Keratinocyte (primary cell): Measurements from ENCODE around the gene CHI3L1. TPM values are rescaled to one million over a fixed set of nuclear protein-coding genes. Genes with fewer than 3 reads are reported as not detected.

Experiments used
- DNase-seq: peaks from one replicate; pipeline ENCODE4 v3.0.0-alpha.2; 2011; ENCODE audit warnings: low read depth, missing footprints, low spot score
- FAIRE-seq: peaks from 2 replicates; lab custom pipeline; 2011; peaks lifted over from hg19 to GRCh38; lab: Jason Lieb, UNC
- H2AFZ ChIP-seq: 2 replicates; pipeline ENCODE4 v1.6.0; 2012; ENCODE audit warnings: low read length, control low read depth, inconsistent platforms; ENCODE audit not compliant: control insufficient read depth
- H3K27ac ChIP-seq: 2 replicates; pipeline ENCODE4 v1.5.1; 2011; ENCODE audit warnings: low read length; ENCODE audit not compliant: control insufficient read depth, insufficient read depth
- H3K27me3 ChIP-seq: 3 replicates; pipeline ENCODE4 v1.6.0; 2011; ENCODE audit warnings: low read length; ENCODE audit not compliant: control insufficient read depth, insufficient read depth; ENCODE audit errors: extremely low read depth
- H3K36me3 ChIP-seq, 2 experiments: 2 replicates in 1 of 2; 3 replicates in 1 of 2; pipeline ENCODE4 v1.5.1; 2011; ENCODE audit warnings: low read length in 2 of 2, mild to moderate bottlenecking in 1 of 2; ENCODE audit not compliant: control insufficient read depth in 2 of 2, insufficient read depth in 2 of 2; ENCODE audit errors: extremely low read depth in 1 of 2
- H3K4me1 ChIP-seq: 3 replicates; pipeline ENCODE4 v1.5.1; 2011; ENCODE audit warnings: low read length; ENCODE audit not compliant: control insufficient read depth, insufficient read depth; ENCODE audit errors: extremely low read depth
- H3K4me2 ChIP-seq: 3 replicates; pipeline ENCODE4 v1.6.0; 2011; ENCODE audit warnings: low read depth, low read length; ENCODE audit not compliant: control insufficient read depth, insufficient read depth; ENCODE audit errors: extremely low read depth
- H3K4me3 ChIP-seq, 3 experiments: fragments of 200-600 bp in 1 of 3; sonication (generic) in 1 of 3; 2 replicates in 2 of 3; 3 replicates in 1 of 3; pipeline ENCODE4 v1.5.1; 2011 to 2016; ENCODE audit warnings: low read length in 3 of 3, mild to moderate bottlenecking in 3 of 3, control low read depth in 2 of 3, inconsistent platforms in 1 of 3, low read depth in 1 of 3, mixed read lengths in 1 of 3, mixed run types in 1 of 3, moderate library complexity in 1 of 3; ENCODE audit not compliant: control insufficient read depth in 2 of 3, insufficient read depth in 2 of 3; ENCODE audit errors: extremely low read depth in 1 of 3
- H3K79me2 ChIP-seq: 2 replicates; pipeline ENCODE4 v1.6.0; 2012; ENCODE audit warnings: low read length; ENCODE audit not compliant: control insufficient read depth, insufficient read depth
- H3K9ac ChIP-seq: 3 replicates; pipeline ENCODE4 v1.6.0; 2011; ENCODE audit warnings: low read length; ENCODE audit not compliant: control insufficient read depth, insufficient read depth; ENCODE audit errors: extremely low read depth
- H3K9me1 ChIP-seq: 3 replicates; pipeline ENCODE4 v1.6.0; 2011; ENCODE audit warnings: low read length; ENCODE audit not compliant: control insufficient read depth, insufficient read depth; ENCODE audit errors: extremely low read depth
- H3K9me3 ChIP-seq: 2 replicates; pipeline ENCODE4 v1.5.1; 2012; ENCODE audit warnings: low read depth, low read length; ENCODE audit not compliant: control insufficient read depth
- H4K20me1 ChIP-seq: 3 replicates; pipeline ENCODE4 v1.6.0; 2011; ENCODE audit warnings: low read length; ENCODE audit not compliant: control insufficient read depth, insufficient read depth; ENCODE audit errors: extremely low read depth
- CTCF ChIP-seq, 3 experiments: IDR thresholded peaks in 1 of 3; conservative IDR thresholded peaks in 1 of 3; optimal IDR thresholded peaks in 1 of 3; 2 replicates in 2 of 3; 3 replicates in 1 of 3; pipeline versions ENCODE3 to v1.5.1; 2011; ENCODE audit warnings: low read length in 3 of 3, mild to moderate bottlenecking in 3 of 3, moderate library complexity in 2 of 3, control low read depth in 1 of 3, inconsistent platforms in 1 of 3; ENCODE audit not compliant: insufficient read depth in 2 of 3; ENCODE audit errors: extremely low read depth in 1 of 3
- EZH2 ChIP-seq: IDR thresholded peaks from one replicate; pipeline ENCODE4 v1.6.1; 2012; ENCODE audit warnings: inconsistent platforms, mild to moderate bottlenecking, low read length, moderate library complexity
- dilution Hi-C: fragments of 300-500 bp; cut with MboI; formaldehyde crosslinking; loops from one replicate; pipeline ENCODE4 v1.7.0; 2020; ENCODE audit warnings: low sequenced_read_pairs; ENCODE audit not compliant: extremely low pct_ligation_motif_present
- polyA plus RNA-seq, 5 experiments: library from polyadenylated mRNA; depleted of rRNA in 3 of 5; stranded (reverse) in 3 of 5; stranded (forward) in 1 of 5; unstranded in 1 of 5; fragments of >200 nt; gene quantifications; 1 replicate in 1 of 5; 2 replicates in 3 of 5; 3 replicates in 1 of 5; pipeline versions ENCODE4 v1.2.1 to v1.2.3, GENCODE V29; 2011 to 2012; ENCODE audit warnings: missing spikeins in 2 of 5, low read depth in 1 of 5, low replicate concordance in 1 of 5

Gene CHI3L1
- polyA plus RNA-seq, 1 donor (not counting 4 experiments of a cell fraction or from before 2014, with no cell fraction given), result 0.20 TPM

GRCh38 chr1:203197625-203198024 is 11.1 kb upstream of the CHI3L1 start:
- Histone ChIP-seq H3K9ac (no peak overlapping the region), H3K9me3 (no peaks in the 10 kb centered on the region), H3K27me3 (no peaks in the 10 kb centered on the region), H3K4me3 (no peak overlapping the region), H3K4me1 (no peaks in the 10 kb centered on the region), H3K9me1 (no peaks in the 10 kb centered on the region), H3K4me2 (no peak overlapping the region), H3K36me3 (no peaks in the 10 kb centered on the region), H3K27ac (no peak overlapping the region), H4K20me1 (no peaks in the 10 kb centered on the region), H2AFZ (no peak overlapping the region), H3K79me2 (no peaks in the 10 kb centered on the region)
- FAIRE-seq, result no peak
- TF ChIP-seq CTCF (optimal IDR thresholded peaks at IDR 0.05 in 1 of 3, IDR thresholded peaks at IDR 0.05 in 1 of 3, conservative IDR thresholded peaks at IDR 0.05 in 1 of 3; ENCODE audit: extremely low read depth in 1 of 3, insufficient read depth in 2 of 3, low read length in 3 of 3), result no peak
- TF ChIP-seq EZH2, result no peak
- no peak for DNase-seq
- dilution Hi-C loops, result no loop called here

- no peak overlapping the region for H3K9ac ChIP-seq
- no peak overlapping the region for H3K4me3 ChIP-seq
- no peak for DNase-seq
- no peaks in the 10 kb centered on the region for H3K4me1 ChIP-seq
- no peaks in the 10 kb centered on the region for H3K9me3 ChIP-seq
- FAIRE-seq, result no peak
- no peak overlapping the region for H3K27ac ChIP-seq
- no peak overlapping the region for H2AFZ ChIP-seq
- dilution Hi-C loops, result no loop called here
- no peak for TF ChIP-seq EZH2
- TF ChIP-seq CTCF (optimal IDR thresholded peaks at IDR 0.05 in 1 of 3, IDR thresholded peaks at IDR 0.05 in 1 of 3, conservative IDR thresholded peaks at IDR 0.05 in 1 of 3; ENCODE audit: extremely low read depth in 1 of 3, insufficient read depth in 2 of 3, low read length in 3 of 3), result no peak
- no peaks in the 10 kb centered on the region for H3K9me1 ChIP-seq
- H4K20me1 ChIP-seq, result no peaks in the 10 kb centered on the region
- no peaks in the 10 kb centered on the region for H3K27me3 ChIP-seq
- no peaks in the 10 kb centered on the region for H3K79me2 ChIP-seq
- no peaks in the 10 kb centered on the region for H3K36me3 ChIP-seq
- H3K4me2 ChIP-seq, result no peak overlapping the region
These were observed 9.9 kb upstream of the CHI3L1 start for GRCh38 chr1:203196371-203196770.
